Measurements from ENCODE around the gene KRI1.

KRI1 gene

DNA sequence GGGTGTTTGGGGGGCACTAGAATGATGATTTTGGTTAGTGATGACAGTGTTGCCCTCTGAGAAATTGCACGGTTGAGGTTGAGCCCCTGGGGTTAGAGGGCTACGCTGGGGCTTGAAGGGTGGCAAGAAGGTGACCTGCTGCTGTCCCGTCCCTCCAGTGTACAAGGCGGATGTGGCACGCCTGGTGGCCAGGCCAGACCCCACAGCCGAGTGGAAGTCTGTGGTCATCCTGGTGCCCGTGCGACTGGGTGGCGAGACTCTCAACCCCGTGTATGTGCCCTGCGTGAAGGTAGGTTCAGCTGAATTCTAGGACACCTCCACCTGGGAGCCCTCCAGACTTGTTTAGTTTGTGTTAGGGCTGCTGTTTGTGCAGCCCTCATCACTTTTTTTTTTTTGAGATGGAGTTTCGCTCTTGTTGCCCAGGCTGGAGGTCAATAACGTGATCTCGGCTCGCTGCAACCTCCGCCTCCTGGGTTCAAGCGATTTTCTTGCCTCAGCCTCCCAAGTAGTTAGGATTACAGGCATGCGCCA lies 17.0 kb downstream of the KRI1 start:
- TF ChIP-seq GATA3 (IDR thresholded peaks at IDR 0.05; ENCODE audit: low read depth, low read length) (no peak), GATA2 (IDR thresholded peaks at IDR 0.05; ENCODE audit: low read depth, low read length) (no peak)

GRCh38 chr19:10546817-10547216 lies 19.0 kb downstream of the KRI1 start:
- TF ChIP-seq GATA2 (IDR thresholded peaks at IDR 0.05; ENCODE audit: low read depth, low read length) (no peak), GATA3 (IDR thresholded peaks at IDR 0.05; ENCODE audit: low read depth, low read length) (no peak)

GRCh38 chr19:10544753-10545251 lies 21.0 kb downstream of the KRI1 start:
- TF ChIP-seq GATA2 (IDR thresholded peaks at IDR 0.05; ENCODE audit: low read depth, low read length) = no peak
- TF ChIP-seq GATA3 (IDR thresholded peaks at IDR 0.05; ENCODE audit: low read depth, low read length) = no peak

DNA sequence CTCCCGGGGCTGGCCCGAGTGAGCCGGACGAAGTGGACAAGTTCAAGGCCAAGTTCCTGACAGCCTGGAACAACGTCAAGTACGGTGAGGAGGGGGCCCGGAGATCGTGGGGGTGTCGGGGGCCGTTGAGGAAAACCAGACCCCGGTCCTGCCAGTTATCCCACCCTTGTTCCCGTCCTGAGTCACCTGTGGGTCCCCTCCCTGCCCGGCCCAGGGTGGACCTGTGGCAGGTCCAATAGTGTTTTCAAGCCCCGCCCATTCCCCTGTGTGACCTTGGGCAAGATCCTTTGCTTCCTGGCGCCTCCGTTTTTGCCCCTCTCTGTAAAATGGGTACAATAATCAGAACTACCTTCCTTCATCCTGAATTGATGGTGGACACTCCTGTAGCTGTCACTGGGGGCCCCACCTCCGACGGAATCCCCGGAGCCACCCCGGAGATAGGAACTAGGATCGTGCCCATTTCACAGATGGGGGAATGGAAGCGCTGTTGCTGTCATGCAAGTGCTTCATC lies 21.5 kb downstream of the KRI1 start:
- no peak for TF ChIP-seq GATA3 (IDR thresholded peaks at IDR 0.05; ENCODE audit: low read depth, low read length)
- TF ChIP-seq GATA2 (IDR thresholded peaks at IDR 0.05; ENCODE audit: low read depth, low read length) = no peak

GRCh38 chr19:10543420-10544241 lies 22.2 kb downstream of the KRI1 start, which contains the start of gene ATG4D:
ATG4D (plus strand) TSS chr19:10543904; CDS start chr19:10544091, 187 bp downstream.
- TF ChIP-seq GATA3 (IDR thresholded peaks at IDR 0.05; ENCODE audit: low read depth, low read length) (no peak), GATA2 (IDR thresholded peaks at IDR 0.05; ENCODE audit: low read depth, low read length) (no peak)

DNA sequence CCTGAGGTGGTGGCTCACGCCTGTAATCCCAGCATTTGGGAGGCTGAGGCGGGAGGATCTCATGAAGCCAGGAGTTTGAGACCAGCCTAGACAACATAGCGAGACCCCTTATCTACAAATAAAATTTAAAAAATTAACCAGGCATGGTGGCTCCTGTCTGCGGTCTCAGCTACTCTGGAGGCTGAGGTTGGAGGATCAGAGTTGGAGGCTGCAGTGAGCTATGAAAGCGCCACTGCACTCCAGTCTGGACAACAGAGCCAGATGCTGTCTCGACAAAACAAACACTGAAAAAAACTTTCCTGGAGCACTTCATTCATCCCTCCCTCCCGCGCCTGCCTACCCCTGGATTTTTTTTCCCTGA lies 22.8 kb downstream of the KRI1 start:
- TF ChIP-seq GATA3 (IDR thresholded peaks at IDR 0.05; ENCODE audit: low read depth, low read length) (no peak), GATA2 (IDR thresholded peaks at IDR 0.05; ENCODE audit: low read depth, low read length) (no peak)

DNA sequence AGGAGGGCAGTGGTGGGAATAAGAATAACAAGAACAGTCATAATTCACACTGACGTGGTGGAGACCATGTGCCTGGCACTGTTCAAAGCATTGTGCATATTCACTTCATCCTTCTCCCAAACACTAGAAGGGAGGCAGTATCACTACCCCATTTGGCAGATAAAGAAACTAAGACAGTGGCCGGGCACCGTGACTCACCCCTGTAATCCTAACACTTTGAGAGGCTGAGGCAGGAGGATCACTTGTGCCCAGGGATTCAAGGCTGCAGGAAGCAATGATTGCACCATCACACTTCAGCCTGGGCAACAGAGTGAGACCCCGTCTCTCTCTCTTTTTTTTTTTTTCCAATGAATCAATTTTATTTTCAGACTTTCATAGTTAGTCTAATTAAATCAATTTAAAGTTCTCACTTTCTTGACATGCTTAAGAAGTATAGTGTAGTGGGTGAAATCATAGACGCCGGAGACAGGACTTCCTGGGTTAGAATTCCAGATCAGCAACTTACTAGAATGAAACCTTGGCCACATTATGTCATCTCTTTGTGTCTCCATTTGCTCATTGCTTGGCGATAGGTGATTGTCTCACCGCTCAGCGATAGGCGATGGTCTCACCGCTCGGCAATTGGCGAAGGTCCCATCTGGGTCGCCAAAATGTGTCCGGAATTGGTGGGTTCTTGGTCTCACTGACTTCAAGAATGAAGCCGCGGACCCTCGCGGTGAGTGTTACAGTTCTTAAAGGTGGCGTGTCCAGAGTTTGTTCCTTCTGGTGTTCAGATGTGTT lies 27.4 kb downstream of the KRI1 start:
- TF ChIP-seq GATA2 (IDR thresholded peaks at IDR 0.05; ENCODE audit: low read depth, low read length) (no peak), GATA3 (IDR thresholded peaks at IDR 0.05; ENCODE audit: low read depth, low read length) (no peak)

- no peak for TF ChIP-seq GATA2 (IDR thresholded peaks at IDR 0.05; ENCODE audit: low read depth, low read length)
- TF ChIP-seq GATA3 (IDR thresholded peaks at IDR 0.05; ENCODE audit: low read depth, low read length) = no peak
Measured at GRCh38 chr19:10537668-10538067, 28.1 kb downstream of the KRI1 start.

GRCh38 chr19:10535613-10536012 lies 30.2 kb downstream of the KRI1 start:
- TF ChIP-seq GATA3 (IDR thresholded peaks at IDR 0.05; ENCODE audit: low read depth, low read length) = no peak

DNA sequence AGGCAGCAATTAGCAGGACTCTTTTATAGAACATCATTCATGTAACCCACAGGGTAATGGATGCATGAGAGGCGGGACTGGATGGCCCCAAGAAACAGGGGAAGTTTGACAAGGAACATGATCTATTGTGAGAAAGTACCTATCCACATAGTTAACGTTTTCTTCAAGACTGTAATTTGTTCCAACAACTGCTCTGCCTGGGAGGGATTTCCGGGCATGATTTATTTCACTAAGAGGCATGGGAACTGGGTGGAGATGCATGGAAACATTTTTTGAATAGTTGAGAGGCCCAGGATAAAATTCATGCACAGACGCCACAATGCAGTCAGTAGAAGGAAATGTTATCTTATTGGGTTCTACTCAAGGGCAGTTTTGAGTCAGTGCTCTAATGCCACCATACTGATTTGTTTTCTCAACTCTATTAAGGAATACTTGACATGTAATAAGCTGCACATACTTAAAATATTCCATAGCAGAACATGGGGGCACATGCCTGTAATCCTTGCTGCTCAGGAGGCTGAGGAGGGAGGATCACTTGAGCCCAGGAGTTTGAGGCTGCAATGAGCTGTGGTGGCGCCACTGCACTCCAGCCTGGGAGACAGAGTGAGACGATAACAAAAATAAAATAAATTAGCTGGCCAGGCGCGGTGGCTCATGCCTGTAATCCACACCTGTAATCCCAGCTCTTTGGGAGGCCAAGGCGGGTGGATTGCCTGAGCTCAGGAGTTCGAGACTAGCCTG lies 32.0 kb downstream of the KRI1 start:
- TF ChIP-seq GATA3 (IDR thresholded peaks at IDR 0.05; ENCODE audit: low read depth, low read length) (no peak), GATA2 (IDR thresholded peaks at IDR 0.05; ENCODE audit: low read depth, low read length) (no peak)

- TF ChIP-seq GATA2 (IDR thresholded peaks at IDR 0.05; ENCODE audit: low read depth, low read length) = no peak
- no peak for TF ChIP-seq GATA3 (IDR thresholded peaks at IDR 0.05; ENCODE audit: low read depth, low read length)
Measured at GRCh38 chr19:10532457-10532856, 33.4 kb downstream of the KRI1 start.

- TF ChIP-seq GATA2 (IDR thresholded peaks at IDR 0.05; ENCODE audit: low read depth, low read length) = no peak
Measured at GRCh38 chr19:10525636-10526035, 40.2 kb downstream of the KRI1 start.

- TF ChIP-seq GATA2 (IDR thresholded peaks at IDR 0.05; ENCODE audit: low read depth, low read length) = no peak
- TF ChIP-seq GATA3 (IDR thresholded peaks at IDR 0.05; ENCODE audit: low read depth, low read length) = no peak
Measured at GRCh38 chr19:10523135-10523636, 42.6 kb downstream of the KRI1 start.
